Measurements from ENCODE around the gene CD96.
A peak's percentile ranks its signal among the peaks of the same experiment; 100 is the strongest.

The CD96 gene

DNA sequence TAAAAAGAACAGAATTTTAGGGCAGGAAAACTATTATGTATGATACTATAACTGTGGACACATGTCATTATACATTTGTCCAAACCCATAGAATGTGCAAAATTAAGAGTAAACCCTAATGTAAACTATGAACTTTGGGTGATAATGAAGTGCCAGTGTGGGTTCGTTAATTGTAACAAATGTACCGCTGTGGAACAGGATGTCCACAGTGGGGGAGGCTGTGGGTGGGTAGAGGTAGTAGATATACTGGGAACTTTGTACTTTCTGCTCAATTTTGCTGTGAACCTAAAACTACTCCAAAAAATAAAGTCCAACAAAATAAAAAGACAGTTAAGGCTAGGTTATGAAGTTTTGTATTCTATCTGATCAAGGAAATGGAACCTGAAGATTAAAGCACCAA lies 24.8 kb downstream of the CD96 start:
- DNase-seq (ENCODE audit: low read depth) = no peak

DNA sequence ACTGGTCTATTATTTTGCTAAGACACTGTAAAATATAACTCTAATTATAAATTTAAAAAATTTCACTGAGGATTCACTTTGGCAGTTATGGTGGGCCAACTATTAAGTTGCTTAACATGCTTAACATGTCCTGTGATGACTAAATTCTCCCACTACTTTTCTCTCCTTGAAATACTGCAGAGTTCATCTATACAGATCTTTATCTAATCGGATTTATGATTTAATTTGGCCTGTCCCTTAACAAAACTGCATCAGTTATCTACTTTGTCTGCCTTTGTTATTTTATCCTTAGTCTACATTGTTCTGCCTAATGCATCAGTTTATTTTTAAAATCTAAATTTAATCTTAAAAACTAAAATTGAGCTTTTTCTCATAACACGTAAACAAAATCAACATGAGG lies 26.4 kb downstream of the CD96 start:
- no peak for DNase-seq (ENCODE audit: low read depth)

DNA sequence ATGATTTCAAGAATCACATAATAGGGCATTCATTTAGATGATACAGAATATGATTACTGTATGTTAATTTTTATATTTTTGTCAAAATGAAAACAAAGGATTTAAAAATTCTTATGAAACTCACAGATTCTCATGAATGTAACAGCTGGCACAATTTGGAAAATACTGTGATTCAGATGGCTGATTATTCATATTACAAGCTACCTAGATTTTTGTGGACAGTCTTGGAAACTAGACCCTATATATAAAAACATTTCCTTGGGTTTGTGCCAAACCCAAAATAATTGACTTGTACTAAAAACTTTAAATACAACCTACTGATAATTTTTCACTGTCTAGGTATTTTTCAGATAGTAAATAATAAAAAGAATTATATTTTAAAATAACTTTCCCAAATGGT lies 26.9 kb downstream of the CD96 start:
- no peak for DNase-seq (ENCODE audit: low read depth)

DNA sequence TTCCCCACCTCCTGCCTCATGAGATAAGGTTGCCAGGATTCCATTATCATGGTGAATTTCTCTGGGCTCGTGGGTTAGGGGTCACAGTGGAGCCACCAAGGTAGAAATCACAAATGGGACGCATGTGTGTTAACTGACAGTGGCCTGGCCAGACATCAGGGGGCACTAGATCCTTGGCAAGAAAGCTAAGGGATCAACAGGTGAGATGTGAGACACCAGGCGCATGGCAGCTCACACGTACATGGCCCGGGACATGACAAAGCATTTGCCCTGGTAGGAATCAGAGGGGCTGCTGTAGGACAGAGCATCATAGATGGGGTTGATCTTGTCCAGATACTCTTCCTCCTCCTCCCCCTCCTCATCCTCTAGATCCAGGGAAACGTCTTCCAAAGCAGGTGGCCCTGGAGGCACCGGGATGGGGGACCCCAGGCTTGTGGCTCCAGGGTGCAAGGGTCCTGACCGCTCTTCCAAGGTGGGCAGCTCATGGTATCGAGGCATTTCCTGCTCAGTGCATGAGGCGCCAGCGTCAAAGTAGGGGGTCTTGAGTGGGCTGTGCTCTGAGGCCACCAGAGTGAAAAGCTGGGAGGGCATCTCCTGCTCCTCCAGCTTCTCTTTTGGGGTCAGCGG lies 28.5 kb downstream of the CD96 start:
- no peak for DNase-seq (ENCODE audit: low read depth)

DNA sequence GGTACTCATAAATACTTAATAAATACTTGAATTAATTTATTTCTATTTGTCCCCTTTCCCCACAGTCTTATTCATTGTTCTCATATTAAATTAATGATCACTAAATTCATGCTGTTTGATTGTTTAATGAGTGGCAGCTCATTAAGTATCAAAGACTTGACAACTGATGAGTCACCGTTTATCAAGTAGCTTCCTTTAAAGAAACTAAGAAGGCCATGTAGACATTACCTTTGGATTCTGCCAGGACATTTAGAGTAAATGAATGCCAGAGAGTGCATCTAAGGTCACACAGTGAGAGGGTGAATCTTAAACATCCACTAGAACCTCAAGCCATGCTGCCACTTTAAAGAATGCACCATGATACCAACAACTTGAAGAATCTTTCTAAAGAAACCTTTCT lies 29.3 kb downstream of the CD96 start:
- DNase-seq (ENCODE audit: low read depth) = no peak

DNA sequence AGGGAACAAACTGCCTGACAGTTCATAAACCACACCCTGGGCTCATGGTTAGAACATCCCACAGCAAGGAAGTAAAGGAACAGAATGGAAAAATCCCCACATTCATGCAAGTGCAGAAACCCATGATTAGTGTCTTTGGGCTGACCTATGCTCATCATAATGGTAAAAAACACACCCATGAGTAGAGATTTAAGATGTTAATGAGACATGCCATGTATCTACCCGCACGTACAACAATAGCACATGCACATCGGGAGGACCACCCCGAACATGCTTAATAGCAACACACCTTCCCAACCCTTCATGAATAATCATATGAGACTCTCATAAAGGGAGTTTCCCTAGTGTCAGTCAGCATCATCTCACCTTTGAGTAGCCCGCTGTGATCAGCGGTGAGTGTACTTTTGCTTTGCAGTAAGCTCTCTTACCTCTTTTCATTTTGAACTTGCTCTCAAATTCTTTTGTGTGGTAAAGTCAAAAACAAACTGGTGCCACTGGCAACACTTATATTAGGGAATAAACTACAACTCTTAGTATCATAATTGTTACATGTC lies 30.0 kb downstream of the CD96 start:
- DNase-seq (ENCODE audit: low read depth) = no peak

DNA sequence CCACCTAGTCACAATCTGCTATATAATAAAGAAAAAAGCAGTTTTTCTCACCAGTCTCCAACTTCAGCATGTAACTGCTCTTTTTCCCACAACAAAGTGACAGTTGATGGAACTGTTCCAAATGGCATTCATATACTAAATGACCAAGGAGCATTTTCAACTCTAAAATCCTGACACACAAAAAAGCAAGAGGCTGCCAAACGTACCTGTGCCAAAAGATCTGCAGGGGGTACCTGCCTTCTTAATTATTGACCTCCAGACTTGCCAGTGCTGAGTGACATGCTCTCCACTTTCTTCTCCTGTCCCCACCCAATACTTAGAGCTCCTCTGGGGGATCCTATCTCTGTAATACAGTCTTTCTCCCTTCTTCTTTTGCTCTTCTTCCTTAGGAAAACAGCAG lies 35.1 kb downstream of the CD96 start:
- no peak for DNase-seq (ENCODE audit: low read depth)

DNA sequence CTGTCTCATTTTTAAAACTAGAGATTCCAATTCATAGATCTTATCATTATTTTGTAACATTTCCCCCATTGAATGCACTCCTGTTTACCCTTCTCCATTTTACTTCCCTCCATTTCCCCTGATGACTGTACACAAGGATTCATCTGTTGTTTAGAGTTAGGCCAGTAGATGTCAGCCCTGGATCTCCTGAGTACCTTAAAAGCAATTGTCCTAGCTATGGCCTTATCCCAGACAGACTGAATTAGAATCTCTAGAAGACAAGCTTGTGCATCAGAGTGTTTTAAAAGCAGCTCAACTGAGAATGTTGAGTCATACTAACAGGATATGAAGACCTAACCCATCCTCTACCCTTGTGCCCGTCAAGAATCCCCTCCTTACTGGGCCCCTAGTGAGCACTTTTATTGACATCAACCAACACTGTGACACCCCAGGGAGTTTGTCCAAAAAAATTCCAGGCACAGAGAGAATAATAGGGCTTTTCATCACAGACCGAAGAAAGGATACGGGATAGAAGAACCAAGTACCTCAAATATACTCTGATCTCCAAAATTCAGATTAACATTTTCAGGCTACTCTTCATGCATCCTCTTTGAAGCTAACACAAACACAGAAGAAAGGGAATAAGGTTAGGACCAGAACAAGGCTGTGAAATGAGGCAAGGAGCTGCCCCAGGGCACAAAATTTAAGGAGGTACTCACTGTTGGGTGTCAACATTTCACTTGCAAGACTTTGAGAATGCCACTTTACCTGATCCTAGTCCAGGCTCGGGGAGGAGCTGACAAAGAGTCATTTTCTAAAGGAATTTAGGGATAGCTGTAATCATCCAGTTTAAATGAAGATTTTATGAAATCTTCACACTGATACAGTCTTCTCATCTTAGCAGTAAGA lies 36.0 kb downstream of the CD96 start:
- peak; percentile 79 for DNase-seq (ENCODE audit: low read depth)

DNA sequence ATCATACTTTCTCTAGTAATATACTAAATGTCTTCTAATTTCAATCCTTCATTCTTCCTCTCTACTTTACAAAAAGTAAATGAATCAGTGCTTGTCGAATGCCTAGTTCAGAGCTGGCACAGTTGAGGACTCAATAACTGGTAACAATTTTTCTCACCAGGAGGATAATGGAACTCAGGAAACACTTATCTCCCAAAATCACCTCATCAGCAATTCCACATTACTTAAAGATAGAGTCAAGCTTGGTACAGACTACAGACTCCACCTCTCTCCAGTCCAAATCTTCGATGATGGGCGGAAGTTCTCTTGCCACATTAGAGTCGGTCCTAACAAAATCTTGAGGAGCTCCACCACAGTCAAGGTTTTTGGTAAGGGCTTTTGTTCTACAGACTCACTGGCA lies 36.9 kb downstream of the CD96 start:
- no peak for DNase-seq (ENCODE audit: low read depth)

DNA sequence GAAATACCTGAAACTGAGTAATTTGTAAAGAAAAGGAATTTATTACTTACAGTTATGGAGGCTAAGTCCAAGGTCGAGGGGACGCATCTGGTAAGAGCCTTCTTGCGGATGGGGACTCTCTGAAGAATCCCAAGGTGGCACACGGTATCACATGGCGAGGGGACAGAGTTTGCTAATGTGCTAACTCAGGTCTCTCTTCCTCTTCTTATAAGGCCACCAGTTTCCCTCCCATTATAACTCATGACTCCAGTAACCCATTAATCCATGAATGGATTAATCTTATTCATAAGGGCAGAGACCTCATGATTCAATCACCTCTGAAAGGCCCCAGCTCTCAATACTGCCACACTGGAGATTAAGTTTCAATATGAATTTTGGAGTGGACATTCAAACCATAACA lies 37.5 kb downstream of the CD96 start:
- no peak for DNase-seq (ENCODE audit: low read depth)

DNA sequence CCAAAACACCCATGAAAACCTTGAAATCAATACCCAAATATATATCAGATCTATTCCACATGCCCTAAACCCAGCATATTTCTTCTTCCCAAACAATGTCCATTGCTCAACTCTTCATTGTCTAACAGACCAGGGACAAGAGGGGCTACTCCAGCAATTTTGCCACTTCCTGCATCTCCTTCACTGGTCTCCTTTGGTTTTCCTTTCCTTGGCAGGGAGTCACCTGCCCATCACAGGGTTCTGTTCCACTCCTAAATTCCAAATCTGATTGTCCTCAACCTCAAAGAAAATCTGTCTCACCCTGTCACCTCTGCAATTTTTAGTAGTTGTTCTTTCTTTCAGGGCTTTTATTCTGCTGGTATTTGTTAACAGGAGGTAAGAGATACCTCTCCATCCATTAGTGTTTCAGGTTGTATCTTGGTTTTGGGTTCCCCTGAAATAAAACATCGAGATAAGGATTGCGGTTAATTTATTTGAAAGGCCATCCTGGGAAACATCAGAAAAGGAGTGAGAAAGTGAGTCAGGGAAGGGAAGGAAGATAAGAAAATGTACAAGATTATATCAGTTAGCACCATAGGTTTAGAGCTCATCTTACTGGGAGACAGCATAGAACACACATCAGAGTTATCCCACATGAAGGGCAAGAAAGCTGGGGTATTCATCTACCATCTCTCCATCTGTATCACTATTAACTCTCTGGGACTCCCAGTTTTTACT lies 39.6 kb downstream of the CD96 start:
- no peak for DNase-seq (ENCODE audit: low read depth)

DNA sequence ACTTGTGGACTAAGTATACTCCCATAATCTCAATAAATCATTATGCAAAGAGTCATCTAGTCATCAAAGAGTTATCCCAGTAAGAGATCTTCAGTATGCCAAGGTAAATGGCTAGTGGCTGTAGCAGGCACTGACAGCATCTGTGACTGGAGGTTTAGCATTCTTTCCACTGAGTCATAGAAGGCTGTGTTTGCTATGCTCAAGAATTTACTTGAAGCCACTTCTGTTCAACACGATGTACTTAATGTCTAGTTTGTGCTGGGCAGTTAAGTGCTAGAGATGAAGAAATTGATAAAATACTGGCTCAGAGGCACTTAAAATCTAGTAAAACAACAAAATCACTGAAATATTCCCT lies 40.1 kb downstream of the CD96 start:
- peak; percentile 86 for DNase-seq (ENCODE audit: low read depth)

DNA sequence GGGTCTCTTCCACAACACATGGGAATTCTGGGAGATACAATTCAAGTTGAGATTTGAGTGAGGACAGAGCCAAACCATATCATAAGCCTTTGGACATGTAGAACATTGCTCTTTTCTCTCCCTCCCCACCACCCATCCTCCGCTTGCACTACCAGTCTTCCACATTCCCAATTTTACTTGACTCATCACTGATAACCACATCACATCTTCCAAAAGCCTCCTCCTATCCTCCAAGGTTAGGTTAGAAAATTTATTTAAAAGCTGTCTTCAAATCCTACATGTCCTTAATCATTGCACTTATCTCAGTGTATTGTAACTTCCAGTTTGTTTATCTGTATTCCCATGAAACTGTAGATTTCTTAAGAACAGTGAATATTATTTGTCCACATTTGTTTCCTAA lies 42.7 kb downstream of the CD96 start:
- no peak for DNase-seq (ENCODE audit: low read depth)

DNA sequence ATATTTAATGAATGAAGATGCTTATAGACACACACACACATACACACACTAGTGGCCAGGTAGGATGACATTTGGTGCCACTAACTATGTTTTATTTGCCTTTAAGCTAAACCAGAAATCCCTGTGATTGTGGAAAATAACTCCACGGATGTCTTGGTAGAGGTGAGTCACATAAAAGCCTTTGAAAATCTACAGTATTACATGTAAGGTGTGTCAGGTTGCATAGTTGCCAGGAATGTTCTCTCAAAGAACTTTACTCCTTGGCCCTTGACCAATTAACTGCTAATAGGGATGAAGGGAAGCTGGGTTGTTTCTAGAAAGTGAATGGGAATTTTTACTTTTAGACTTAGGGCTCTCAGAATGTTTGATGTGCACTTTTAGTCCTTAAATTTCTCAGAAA lies 43.2 kb downstream of the CD96 start:
- DNase-seq (ENCODE audit: low read depth) = no peak

DNA sequence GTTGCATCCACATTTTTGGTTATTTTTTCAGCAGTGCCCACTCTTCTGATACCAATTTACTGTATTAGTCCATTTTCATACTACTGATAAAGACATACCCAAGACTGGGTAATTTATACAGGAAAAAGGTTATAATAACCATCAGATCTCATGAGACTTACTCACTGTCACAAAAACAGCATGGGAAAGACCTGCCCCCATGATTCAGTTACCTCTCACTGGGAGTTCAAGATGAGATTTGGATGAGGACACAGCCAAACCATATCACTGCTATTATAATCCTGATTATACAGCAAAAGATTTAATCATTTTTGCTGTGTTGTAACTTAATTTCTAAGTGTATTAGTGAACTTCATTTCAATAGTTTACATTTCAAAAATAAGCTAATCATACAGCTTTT lies 46.5 kb downstream of the CD96 start:
- DNase-seq (ENCODE audit: low read depth) = no peak

DNA sequence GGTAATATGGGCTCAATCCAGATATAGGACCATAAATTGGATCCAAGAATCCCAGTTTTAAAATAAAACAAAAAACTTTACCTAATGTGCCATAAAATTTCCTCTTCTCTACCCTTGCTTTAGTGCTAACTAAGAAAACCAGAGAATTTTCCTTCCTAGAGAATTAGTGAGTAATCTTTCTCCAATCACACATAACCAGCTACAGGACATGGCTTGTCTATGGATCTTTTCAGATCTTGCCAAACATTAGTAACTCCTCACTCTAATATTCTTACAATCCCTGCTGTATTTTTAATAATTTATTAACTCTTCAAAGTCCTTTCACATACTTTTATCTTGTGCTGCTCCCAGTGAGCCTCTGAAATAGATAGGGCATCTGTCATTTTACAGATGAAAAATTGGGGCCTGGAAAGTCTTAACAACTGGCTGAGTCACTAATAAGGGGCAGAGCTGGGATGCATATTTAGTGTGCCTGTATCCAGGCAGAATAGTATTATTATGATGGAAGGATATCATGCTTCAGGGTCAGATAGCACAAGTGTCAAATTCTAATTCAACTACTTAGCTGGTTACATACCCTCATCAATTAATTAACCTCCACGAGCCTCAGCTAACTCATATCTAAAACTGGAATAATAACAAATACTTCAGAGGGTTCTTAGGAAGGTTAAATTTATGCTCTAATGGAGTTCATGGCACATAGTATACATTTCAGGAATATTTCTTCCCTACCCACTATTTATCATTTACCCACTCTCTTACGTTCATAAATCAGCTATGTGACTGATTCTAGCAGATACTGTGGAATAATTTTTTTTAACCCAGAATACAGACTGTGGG lies 47.5 kb downstream of the CD96 start:
- DNase-seq (ENCODE audit: low read depth) = no peak

DNA sequence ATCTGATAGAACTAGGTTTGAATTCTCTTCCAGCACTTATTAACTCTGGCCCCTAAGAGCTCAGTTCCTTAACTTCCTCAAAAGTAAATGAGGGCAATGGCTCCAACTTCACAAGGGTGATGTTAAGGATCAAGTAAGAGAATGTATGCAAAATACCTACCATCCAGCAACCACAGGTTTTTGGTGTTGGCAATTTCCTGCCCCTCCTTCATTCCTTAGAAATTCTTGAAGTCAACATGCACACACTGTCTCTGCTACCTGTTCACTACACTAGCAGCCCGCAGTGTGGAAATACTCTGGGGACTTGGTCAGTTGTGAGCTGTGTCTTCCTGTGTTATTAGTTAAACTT lies 48.1 kb downstream of the CD96 start:
- DNase-seq (ENCODE audit: low read depth) = no peak

DNA sequence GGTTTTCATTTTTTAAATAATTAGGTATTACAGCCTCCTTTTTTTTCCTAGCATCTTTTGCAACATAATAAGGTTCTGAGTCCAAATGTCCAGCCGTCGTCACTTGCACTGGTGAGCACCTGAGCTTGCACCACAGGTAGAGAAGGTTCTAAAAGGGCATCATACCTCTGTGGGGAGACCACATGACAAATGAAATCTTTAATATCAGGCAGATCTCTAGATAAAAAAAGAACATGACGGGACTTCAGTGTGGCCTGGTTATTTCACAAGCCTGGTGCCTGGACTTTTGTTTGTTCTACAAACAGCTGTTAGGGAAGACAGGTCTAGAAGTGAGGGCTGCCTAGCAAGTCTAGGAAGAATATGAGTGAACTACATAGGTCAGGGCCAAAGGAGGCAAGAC lies 49.6 kb downstream of the CD96 start:
- no peak for DNase-seq (ENCODE audit: low read depth)

DNA sequence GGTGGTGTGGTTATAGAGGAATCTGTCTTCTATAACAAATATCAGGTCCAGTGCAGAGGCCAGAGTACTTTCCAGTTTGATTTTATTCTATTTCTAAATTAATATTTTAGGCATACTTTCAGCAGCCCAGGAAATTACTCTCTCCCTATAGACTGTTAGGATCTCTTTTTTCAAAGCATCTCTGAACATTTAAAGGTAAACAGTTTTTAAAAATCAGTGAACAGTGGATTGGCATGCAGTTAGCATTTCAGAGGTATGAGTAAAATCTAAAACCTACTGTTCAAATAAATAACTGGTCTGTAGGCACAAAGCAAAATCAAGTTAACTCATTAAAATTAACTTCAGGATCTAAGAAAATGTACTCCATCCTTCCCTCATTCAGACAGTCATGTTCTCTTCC lies 50.1 kb downstream of the CD96 start:
- DNase-seq (ENCODE audit: low read depth) = no peak

DNA sequence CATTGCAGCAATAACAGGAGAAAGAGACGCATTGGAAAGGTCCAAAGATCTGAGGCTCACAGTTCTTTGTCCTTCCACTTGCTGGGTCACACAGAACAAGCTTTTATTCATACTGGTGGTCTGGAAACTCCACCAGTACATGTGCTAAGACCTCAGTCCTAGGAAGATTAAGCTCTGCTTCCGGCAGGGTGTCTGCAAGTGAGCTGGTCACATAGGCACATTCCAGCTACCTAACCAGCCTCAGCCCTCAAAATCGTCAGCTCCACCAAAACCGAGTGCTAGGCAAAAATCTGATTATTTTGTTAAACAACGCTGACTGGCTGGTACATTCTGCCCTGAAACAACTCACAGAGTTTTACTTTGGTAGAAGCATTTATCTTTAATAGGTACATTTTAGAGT lies 50.9 kb downstream of the CD96 start:
- DNase-seq (ENCODE audit: low read depth) = no peak

DNA sequence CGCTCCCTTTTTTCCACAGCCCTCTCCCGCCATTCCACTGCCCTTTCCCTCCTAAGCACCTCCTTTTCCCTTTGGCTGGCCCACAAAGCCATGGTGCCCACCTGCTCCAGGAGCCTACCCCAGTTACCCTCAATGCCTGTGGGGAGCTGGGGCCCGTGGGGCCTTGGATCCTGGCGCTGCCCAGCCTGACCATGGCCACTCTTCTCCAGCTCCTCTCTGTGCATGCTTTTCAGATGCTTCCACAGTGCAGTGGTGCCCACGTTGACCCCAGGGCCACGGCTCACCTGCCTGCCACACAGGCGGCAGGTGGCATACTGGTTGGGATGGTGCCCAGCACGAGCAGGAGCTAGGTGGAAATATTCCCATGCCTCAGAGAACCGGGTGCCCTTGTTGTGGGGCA lies 51.7 kb downstream of the CD96 start:
- no peak for DNase-seq (ENCODE audit: low read depth)

DNA sequence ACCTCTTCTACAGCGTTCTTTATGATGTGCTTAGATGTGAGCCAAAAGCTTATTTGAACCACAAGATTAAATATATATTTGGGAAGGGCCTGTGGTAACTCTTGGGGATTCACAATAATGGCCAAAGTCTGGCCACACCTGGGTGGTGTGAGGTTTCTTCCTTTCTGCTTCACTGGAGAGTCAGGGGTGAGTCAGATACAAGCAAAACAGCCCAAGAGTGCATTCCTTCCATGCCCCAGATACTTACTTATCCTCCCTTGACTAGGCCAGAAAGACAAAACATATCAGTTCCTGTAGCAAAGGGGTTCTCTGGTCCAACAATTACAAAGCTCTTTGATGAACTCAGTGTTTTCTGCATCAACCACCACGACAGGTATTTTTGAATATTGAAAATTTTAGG lies 52.2 kb downstream of the CD96 start:
- DNase-seq (ENCODE audit: low read depth) = peak; percentile 78

Measured in non-pigmented ciliary epithelial cell (primary cell).